Measurements from ENCODE around the gene MPND.

Gene MPND

DNA sequence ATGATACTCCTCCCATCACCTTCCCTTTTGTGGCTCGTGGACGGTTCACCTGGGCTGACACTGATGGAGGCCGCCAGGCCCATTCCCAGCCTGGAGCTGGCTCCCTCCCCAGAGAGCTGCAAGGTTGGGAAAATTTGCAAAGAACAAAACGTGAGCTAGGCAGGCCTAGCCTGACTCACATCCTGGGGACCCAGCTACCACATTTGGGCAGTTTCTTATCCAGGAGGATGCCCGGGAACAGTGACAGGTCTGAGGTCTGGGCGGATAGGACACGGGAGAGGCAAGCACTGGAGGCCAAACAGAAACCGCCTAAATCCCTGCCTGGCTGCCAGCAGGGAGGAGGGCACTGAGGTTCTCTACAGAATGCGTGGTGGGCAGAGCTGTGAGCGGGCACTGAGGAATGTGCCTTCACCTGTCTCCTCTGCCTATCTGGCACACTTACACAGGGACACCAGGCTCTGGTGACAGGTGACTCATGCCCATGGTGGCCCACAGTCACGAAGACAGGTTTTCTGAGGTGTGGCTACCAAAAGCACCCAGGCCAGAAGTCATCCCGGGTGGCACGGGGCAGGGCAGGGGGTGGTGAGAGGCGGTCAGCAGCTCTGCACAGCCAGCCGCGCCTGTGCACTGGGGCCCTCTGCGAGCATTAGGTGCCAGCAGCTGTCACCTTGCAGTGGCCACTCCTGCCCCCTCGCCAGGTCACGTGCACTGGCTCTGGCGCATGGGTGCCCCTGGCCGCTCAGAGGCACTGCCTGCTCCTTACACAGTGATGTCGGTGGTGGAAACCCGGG lies 33.8 kb downstream of the MPND start:
- no peak for DNase-seq

DNA sequence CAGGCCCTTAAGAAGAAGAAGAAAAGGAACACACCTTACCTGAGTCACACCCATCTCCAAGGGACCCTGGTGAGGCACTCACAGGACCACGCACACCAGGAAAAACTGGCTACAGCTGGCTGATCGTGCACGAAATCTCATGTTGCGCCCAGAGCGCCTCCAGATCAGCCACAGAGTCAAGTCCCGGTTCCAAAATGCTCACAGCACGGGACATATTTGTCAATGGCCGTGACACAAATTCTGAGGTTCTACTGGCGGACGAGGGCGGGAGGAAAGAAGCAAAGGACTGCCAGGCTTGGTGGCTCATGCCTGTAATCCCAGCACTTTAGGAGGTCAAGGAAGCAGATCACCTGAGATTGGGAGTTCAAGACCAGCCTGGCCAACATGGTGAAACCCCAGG lies 35.5 kb downstream of the MPND start:
- no peak for DNase-seq

DNA sequence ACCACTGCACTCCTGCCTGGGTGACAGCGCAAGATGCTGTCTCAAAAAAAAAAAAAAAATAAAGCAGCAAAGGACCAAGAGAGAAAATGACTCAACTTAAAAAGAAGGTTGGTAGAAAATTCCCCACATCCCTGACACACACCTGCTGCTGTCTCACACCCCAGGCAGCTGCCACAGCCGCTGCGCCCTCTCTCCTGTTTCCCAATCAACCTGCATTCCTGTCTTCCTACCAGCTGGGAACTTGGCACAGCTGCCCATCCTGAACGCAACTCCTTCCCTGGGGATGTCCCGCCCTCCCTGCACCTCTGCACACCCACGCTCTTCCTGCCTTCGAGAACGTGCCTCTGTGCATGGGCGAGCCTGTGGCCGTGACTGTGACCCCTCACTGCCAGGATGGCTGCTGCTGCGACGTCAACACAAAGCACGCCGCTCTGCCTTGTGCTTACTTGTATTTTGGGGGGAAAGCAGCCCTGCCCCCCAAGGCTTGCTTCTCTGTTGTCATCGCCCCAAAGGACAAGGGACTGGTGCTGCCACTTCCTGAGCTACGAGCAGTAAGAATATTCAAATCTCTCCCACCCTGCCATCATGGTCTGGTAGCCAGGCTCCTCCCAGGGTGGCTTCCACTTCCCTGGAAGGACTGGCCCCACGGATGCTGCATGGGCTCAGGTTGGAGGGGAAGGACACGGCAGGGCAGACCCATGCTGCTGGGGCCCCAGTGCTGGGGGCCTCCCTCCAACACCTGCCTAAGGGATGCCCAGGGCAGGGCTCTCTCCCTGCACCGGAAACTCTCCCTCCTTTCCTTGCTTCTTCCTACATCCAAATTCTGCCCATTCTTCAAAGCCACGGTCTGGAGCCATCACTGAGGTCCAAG lies 36.3 kb downstream of the MPND start:
- no peak for DNase-seq

GRCh38 chr19:4380254-4380727 lies 36.9 kb downstream of the MPND start:
- no peak for DNase-seq

GRCh38 chr19:4385291-4386040 lies 42.1 kb downstream of the MPND start:
- no peak for DNase-seq

- DNase-seq = peak in 34 of 56 donors; percentile 21 to 76 (median 44)
These were observed 42.9 kb downstream of the MPND start for GRCh38 chr19:4386041-4386782.

- peak in 7 of 56 donors; percentile 12 to 43 (median 16) for DNase-seq
These were observed 45.1 kb downstream of the MPND start for GRCh38 chr19:4388337-4389063.

DNA sequence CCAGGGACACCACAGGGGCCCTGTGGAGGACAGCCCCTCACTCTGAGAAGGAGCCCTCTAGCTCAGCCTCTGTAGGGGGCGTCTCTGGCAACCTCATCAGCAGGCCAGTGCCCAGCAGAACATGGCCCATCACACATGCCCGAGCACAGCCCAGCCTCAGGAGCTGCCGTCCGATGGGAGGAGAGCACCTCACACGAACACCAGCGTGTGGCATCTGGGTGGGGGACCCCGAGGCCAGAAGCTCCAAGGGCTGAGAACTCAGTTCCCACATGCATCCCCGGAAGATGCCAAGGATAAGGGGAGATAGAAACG lies 45.7 kb downstream of the MPND start:
- no peak for DNase-seq

GRCh38 chr19:4389511-4390016 lies 46.2 kb downstream of the MPND start:
- no peak for DNase-seq

- peak in 3 of 56 donors; percentile 17 to 42 (median 18) for DNase-seq
These were observed 46.7 kb downstream of the MPND start for GRCh38 chr19:4390017-4390566.

GRCh38 chr19:4390567-4391305 lies 47.4 kb downstream of the MPND start:
- DNase-seq = no peak

DNA sequence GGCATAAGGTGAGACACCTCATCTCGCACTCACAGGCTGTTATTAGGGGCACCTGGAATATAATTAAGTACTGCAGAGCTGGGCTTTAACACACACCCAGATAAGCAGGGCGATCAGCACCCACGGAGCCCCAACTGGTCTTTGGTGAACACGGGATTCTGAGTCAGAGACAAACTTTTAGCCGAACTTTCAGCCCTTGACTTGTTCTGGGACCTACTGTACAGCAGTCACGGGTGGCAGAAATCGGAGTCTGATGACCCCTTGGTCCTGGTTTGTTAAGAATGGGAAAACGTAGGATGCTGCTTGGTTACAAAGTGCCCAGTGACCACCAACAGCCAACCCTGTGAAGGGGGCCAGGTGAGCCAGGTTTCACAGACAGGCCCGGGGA lies 47.9 kb downstream of the MPND start:
- DNase-seq = no peak

GRCh38 chr19:4391701-4392483 lies 48.5 kb downstream of the MPND start:
- DNase-seq = no peak

DNA sequence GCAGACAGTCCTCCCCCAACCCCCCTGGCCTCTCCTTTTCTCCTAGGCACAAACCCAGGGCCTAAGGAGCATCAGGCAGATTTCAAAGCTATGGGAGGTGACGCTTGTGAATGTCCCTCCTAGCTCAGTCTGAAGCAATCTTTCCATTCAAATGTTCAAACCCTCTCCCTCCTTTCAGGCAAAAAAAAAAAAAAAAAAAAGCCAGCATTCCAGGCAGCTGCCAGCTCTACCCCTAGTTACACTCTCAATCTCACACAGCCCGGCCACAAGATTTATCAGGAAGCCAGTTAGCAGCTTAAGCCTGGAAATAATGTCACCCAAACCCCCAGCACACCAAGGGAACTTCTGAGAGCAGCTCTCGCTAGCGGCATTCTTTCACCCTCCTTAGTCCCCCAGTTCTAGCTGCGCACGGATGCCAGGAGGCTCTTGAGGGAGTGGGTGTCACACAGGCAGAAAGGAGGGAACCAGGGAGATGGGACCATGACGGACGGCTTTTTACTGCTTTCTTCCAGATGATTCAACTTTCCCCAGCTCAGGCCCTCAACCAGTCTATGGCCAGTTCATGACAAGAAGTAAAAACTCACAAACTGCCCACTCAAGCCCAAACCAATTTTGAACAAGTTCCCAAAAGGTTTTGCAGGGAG lies 50.7 kb downstream of the MPND start:
- DNase-seq = peak in 2 of 56 donors; percentile 14 to 20

DNA sequence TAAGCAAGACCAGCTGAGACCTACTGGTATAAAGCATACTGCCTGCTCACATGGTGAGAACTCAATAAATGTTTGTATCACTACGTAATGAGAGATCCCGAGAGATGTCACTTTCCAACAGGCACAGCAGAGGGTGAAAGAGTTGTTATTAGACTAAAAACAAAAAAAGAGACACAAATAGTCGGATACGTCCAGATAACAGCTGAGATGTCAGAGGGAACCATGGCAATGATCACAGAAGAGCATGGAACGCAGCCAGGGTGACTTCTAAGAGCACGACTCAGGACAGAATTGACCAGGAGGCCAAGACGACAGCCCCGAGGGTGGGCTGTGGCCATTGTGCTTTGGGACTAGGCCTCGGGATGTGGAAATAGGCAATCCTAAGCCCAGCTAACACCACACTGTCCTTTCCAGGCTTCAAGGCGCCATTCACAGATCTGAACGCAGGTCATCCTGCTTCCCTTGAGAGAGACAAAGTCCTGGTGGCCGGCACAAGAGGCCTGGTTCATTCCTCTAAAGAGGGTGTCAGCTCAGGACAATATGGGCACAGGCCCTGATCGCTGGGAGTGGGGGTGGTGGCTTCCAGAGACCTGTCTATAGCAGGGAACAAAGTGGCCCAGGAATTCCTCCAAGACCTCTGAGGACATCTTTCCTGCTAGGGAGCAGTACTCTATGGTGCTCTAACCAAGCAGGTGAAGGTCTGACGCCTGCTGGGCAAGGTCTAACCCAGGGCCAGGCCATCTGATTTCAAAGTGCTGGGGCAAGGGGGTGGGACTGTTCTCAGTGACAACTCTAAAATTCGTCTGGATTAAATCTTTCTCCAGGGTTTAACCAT lies 53.8 kb downstream of the MPND start:
- no peak for DNase-seq

DNA sequence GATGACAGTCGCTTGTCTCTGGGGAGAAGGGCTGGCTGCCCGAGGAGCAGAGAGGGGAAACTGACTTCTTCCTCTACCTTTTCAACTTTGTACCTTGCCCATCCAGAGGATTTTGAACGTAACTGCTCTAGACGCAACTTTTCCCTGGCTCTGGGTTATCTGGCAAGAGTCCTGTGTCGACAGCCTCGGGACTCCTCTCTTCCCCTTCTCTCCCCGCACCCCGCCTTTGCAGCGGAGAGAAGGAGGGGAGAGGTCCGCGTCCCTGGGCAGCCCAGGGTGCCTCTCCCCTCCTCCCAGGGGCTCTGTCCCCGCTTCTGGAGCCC lies 56.4 kb downstream of the MPND start:
- peak in 1 of 56 donors; percentile 29 for DNase-seq

Measured in amygdala (tissue), 56 donors.